ENCODE measurements around the gene PSTK.

Gene PSTK

GRCh38 chr10:122993797-122994336 lies 13.7 kb downstream of the PSTK start:
- DNase-seq = no peak

DNA sequence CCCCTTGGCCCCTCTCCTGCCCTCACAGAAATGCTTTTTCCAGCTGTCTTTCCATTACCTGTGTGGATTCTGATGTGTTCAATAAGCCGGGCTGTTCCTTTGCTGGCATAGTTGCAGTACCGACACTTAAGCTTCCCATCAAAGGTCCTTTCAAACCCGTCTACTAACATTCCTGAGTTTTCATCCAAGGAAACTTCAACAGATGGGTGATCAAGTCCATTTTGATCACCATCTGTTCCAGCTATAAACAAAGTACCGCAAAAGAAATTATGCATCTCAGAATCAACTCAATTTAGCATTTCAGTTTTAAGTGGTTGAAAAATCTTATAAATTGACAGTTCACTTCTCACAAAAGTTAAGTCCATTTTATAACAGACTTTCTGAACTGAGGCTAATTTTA lies 15.7 kb downstream of the PSTK start:
- no peak for DNase-seq

- no peak for DNase-seq
Observed at GRCh38 chr10:122997864-122998263, 17.7 kb downstream of the PSTK start.

- DNase-seq = no peak
Observed at GRCh38 chr10:122998360-122998917, 18.2 kb downstream of the PSTK start.

DNA sequence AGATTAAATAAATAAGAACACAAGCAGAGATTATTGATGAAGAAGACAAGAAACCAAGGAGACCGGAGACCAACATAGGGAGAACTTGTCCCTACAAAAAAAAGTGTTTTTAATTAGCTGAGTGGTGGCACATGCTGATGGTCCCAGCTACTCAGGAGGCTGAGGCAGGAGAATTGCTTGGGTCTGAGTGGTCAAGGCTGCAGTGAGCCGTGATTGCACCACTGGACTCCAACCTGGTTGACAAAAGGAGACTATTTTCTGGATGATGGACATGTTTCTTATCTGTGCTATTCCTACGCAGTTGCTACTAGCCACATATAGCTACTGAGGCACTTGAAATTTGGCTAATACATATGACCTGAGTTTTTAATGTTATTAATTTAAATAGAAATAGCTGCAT lies 18.7 kb downstream of the PSTK start:
- no peak for DNase-seq

DNA sequence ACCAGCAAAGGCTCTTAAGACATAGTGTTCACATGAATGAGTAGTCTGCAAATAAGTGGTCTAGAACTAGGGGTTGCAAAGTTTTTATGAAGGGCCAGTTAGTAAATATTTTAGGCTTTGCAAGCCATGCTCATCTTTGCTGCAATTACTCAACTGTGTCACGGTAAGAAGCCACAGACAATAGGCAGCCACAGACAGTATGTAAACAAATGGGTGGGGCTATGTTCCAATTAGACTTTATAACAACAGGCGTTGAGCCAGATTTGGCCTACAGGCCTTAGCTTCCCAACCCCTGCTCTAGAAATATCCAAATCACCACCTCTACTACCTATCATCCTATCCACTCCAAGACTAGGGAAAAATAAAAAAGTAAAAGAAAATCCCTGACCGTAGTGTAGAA lies 19.1 kb downstream of the PSTK start:
- no peak for DNase-seq

- no peak for DNase-seq
Observed at GRCh38 chr10:123000155-123000554, 20.0 kb downstream of the PSTK start.

- no peak for DNase-seq
Observed at GRCh38 chr10:123001370-123001769, 21.2 kb downstream of the PSTK start.

DNA sequence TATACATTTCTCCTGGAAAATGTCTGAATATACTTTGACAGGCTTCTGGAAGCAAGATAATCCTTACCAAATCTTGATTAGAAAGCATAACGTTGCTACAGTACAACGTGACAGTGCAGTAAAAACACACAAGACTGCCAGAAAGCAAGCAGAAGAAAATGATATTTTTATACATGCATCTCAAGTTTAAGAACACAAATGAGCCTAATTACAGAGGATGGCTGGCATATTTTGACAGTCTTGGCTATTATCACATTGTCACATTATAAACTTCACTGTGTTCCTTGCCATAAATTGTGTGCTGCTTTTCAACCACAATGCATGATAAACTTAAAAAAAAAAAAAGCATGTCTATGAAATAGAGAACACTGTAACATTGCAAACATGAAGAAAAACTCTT lies 24.1 kb downstream of the PSTK start:
- DNase-seq = no peak

DNA sequence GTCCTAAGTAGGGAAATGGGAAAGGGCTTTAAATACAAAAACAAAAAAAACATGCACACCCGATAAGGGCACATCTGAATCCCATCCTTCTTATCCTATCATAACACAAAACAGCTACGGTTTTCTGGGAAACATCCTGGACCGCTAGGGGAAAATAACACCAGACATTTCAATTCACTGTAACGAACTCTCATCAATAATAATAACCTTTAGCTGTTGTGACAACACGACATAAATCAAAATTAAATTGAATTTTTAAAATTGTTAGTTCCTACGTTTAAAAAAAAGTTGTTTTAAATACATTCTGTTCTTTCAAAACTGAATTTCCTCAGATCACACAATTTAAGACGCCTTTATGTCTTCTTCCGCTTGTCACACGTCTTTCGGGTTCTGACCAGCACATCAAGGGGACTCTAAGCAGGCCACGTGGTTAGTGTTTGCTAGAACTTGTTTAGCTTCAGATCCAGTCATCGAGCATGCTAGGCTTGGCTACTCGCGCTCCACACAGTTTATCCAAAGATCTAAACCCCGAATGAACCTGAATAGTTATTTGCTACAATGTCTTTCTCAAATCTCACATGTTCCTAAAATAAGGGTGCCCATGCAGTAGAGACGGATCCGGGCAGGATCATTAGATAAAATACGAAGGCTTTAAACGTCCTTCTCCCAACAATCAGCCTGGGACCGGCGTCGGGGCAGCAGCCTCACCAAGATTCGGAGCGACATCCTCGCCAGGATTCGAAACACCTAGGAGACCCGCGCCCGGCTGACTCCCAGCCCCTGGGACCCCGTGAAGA lies 27.6 kb downstream of the PSTK start:
- DNase-seq = peak; percentile 19

GRCh38 chr10:123008355-123009104 lies 28.3 kb downstream of the PSTK start, which contains the start of the genes ACADSB and IKZF5:
TSS of gene ACADSB (plus strand) at chr10:123009006. CDS start at chr10:123009030, 24 bp downstream.
TSS of gene IKZF5 (minus strand) at chr10:123008795. CDS start at chr10:122998625, 10,170 bp downstream.
- DNase-seq = peak; percentile 95

- DNase-seq = no peak
Observed at GRCh38 chr10:123009105-123009820, 29.1 kb downstream of the PSTK start.

DNA sequence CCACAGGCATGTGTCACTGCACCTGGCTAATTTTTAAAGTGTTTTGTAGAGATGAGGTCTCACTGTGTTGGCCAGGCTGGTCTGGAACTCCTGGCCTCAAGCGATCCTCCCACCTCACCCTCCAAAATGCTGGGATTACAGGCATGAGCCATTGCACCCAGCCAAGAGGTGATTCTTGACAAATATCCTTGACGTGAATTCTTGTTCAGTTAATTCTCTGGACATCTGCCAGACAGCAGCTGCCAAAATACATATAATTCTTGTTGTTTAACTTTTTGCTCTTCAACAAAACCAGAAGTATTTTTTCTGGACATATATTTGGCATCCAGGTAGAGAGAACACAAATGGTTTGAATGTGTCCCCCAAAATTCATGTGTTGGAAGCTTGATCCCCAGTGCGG lies 31.8 kb downstream of the PSTK start:
- no peak for DNase-seq

GRCh38 chr10:123013456-123014419 lies 33.5 kb downstream of the PSTK start:
- no peak for DNase-seq

GRCh38 chr10:123014772-123015171 lies 34.6 kb downstream of the PSTK start:
- DNase-seq = no peak

DNA sequence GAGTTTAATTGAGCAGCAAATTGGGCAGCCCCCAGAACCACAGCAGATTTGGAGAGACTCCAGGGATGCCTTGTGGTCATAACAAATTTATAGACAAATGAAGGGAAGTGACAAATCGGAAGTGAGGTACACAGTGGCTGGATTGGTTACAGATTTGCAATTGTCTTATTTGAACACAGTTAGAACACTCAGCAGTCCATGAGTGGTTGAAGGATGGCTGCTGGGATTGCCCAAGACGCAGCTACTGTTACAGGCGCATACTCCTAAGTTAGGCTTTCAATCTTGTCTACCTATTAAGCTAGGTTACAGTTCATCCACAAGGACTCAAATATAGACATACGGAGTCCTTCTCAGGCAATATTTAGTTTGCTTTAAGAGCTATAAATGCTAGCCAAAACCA lies 36.0 kb downstream of the PSTK start:
- DNase-seq = no peak

- DNase-seq = no peak
Observed at GRCh38 chr10:123017421-123018165, 37.4 kb downstream of the PSTK start.

DNA sequence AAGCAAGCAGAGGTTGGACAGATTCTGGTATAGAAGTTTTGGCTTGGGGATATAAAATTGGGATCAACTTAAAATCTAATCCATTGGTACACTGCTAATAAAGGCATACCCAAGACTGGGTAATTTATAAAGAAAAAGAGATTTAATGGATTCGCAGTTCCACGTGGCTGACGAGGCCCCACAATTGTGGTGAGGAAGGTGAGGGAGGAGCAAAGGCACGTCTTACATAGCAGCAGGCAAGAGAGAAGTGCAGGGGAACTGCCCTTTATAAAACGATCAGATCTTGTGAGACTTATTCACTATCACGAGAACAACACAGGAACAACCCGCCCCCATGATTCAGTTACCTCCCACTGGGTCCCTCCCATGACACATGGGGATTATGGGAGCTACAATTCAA lies 38.3 kb downstream of the PSTK start:
- DNase-seq = no peak

DNA sequence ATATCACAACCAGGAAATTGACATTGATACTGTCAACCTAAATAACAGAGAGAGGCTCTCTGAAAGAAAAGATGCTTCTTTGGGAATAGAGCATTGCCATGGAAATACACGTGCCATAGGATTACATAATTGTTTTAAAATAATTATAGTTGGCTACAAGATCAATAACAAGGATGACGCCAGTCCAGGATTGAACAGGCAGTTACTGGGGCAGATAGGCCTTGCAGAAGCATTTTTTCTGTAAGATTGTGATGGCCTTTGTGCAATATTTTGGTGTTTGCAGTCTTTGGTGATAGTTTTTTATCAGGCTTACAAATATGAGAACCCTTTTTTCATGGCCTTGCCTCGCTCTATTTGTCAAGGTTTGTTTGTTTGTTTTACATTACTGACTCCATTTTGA lies 39.1 kb downstream of the PSTK start:
- no peak for DNase-seq

GRCh38 chr10:123019941-123020703 lies 39.9 kb downstream of the PSTK start:
- no peak for DNase-seq

Measured in activated T-cell treated with anti-CD3 and anti-CD28 coated beads for 4 hours (primary cell).